Measurements from ENCODE around the gene GAB4.

- TF ChIP-seq KDM1A (IDR thresholded peaks at IDR 0.05; ENCODE audit: low read depth), result no peak
- no peak for TF ChIP-seq CTCF (IDR thresholded peaks at IDR 0.05)
- no peak for TF ChIP-seq SMC3 (IDR thresholded peaks at IDR 0.05)
- TF ChIP-seq E2F6 (IDR thresholded peaks at IDR 0.05; ENCODE audit: borderline replicate concordance, low read depth), result no peak
- TF ChIP-seq JUNB (IDR thresholded peaks at IDR 0.05), result no peak
- no peak for TF ChIP-seq HDAC2 (IDR thresholded peaks at IDR 0.05)
- TF ChIP-seq CHD4 (IDR thresholded peaks at IDR 0.05; ENCODE audit: borderline replicate concordance), result no peak
Observed at GRCh38 chr22:16966251-16966650, 41.8 kb downstream of the GAB4 start.

All from A549 (cell line).